ENCODE measurements around the gene NUDT3.

GRCh38 chr6:34273242-34273805 is 119.1 kb downstream of the NUDT3 start:
- no peak for TF ChIP-seq CTCF (conservative IDR thresholded peaks at IDR 0.05)
- TF ChIP-seq ZFX (IDR thresholded peaks at IDR 0.05): no peak
